Loucy (cell line): Measurements from ENCODE around the gene CFAP157.

Source experiments
- EZH2phosphoT487 ChIP-seq: fragments of 200-600 bp; IDR thresholded peaks from 2 replicates; pipeline ENCODE4 v1.6.1; 2018; ENCODE audit warnings: antibody characterized with exemption, mild to moderate bottlenecking, moderate library complexity, borderline replicate concordance
- TF ChIP-seq, protein P1 (sequence below): fragments of 200-600 bp; sonication (generic); conservative IDR thresholded peaks from 2 replicates; pipeline ENCODE4 v1.5.1; 2014; ENCODE audit warnings: mild to moderate bottlenecking, antibody characterized with exemption, low read length

DNA sequence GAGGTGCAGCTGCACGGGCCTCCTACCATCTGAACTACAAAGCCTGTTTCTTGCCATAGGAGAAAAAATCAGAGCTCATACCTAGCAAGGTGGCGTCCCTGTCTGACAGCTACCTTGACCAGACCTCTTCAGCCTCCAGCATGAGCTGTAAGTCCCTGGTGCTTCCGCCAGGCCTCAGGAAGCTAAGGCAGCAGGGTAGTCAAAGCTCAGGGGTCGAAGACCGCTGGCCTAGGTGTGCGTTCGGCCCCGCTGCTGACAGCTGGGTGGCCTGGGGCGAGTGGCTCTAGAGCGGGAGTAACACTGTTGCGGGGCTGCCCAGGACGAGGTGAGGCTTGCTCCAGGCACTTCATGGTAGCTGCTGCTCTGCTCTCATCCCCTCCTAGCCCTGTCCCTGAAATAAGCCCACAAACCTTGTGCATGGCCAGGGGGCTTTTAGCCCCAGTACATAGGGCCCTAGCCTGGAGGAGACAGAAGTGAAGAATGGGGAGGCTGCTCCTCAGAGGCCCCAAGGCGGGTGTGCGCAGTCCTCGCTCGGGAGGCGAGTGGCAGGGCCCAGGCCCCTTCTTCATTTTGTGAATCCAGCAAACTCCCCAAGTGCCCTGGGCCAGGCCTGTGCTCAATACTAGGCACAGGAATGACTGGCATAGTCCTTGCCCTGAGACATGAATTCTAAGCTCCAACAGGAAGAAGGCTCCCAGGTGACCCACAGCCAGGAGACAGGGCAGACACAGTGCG, 22.9 kb downstream of the CFAP157 start:
- no peak for TF ChIP-seq EZH2phosphoT487
- TF ChIP-seq, protein P1, sequence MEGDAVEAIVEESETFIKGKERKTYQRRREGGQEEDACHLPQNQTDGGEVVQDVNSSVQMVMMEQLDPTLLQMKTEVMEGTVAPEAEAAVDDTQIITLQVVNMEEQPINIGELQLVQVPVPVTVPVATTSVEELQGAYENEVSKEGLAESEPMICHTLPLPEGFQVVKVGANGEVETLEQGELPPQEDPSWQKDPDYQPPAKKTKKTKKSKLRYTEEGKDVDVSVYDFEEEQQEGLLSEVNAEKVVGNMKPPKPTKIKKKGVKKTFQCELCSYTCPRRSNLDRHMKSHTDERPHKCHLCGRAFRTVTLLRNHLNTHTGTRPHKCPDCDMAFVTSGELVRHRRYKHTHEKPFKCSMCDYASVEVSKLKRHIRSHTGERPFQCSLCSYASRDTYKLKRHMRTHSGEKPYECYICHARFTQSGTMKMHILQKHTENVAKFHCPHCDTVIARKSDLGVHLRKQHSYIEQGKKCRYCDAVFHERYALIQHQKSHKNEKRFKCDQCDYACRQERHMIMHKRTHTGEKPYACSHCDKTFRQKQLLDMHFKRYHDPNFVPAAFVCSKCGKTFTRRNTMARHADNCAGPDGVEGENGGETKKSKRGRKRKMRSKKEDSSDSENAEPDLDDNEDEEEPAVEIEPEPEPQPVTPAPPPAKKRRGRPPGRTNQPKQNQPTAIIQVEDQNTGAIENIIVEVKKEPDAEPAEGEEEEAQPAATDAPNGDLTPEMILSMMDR, result no peak
